ENCODE results near the gene NUDT8. TPM values are rescaled to one million over a fixed set of nuclear protein-coding genes. Genes with fewer than 3 reads are reported as not detected.

NUDT8 gene
- total and polyA plus RNA-seq, 2 of the 8 experiments (the other 6 are each of a cell fraction or from before 2014, with no cell fraction given) = 7.2 to 8.3 TPM

DNA sequence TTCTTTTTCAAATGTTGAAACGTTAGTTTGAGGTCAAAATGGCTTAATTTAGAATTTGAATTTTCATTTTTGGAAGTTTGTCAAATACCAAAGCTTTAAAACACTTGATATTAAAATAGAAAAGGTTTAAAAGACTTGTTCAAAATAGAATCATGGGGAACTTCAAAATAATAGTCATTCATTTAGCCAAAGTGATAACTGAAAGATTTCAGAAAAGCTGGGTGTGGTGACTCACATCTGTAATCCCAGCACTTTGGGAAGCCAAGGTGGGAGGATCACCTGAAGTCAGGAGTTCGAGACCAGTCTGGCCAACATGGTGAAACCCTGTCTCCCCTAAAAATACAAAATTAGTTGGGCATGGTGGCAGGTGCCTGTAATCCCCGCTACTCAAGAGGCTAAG lies 35.3 kb downstream of the NUDT8 start:
- WGBS, 2 experiments (ENCODE audit: extremely low coverage in 1 of 2, insufficient coverage in 1 of 2, insufficient read length in 1 of 2, insufficient replicate concordance in 2 of 2, low coverage in 1 of 2, low lambda C conversion rate in 2 of 2, missing lambda C conversion rate in 1 of 2) = 82% methylated on average over 3 of the region's 3 CpGs; no CpG with 5 or more reads in 1 of the 2 experiments
- no peaks in the 10 kb centered on the region for H4K20me1 ChIP-seq (replicated peaks in 1 of 2; ENCODE audit: control insufficient read depth in 1 of 2, insufficient read depth in 2 of 2, low read length in 2 of 2)
- no peak overlapping the region for H2AFZ ChIP-seq (ENCODE audit: low read length)
- no peak overlapping the region for H3K4me2 ChIP-seq (ENCODE audit: insufficient read depth in 1 of 2, low read depth in 2 of 2, low read length in 2 of 2)
- no peak overlapping the region for H3K18ac ChIP-seq (ENCODE audit: extremely low read depth, low read length)
- ChIA-PET CTCF (ENCODE audit: partially characterized antibody) (interaction anchor here (0.7 to 3.2 kb wide), 4 partner anchors 17 to 246 kb away, joined by 3 to 14 read pairs (median 4); no protein-coding TSS in a partner anchor), POLR2A (ENCODE audit: partially characterized antibody) (interaction anchor here (1.7 to 6.1 kb wide), 2 partner anchors 10 to 34 kb away, joined by 3 to 71 read pairs; partner anchors contain the start of gene GSTP1)
- H3K79me1 ChIP-seq (ENCODE audit: low read depth, low read length) = no peaks in the 10 kb centered on the region
- no peaks in the 10 kb centered on the region; a peak in 1 of 7 replicates for H3K27me3 ChIP-seq (replicated peaks in 1 of 4; ENCODE audit: control insufficient read depth in 3 of 4, extremely low read depth in 1 of 4, insufficient read depth in 3 of 4, low read length in 3 of 4)
- H3K4me1 ChIP-seq (replicated peaks in 1 of 4; ENCODE audit: control insufficient read depth in 3 of 4, insufficient read depth in 4 of 4, low read length in 3 of 4) = peaks cover 0 to 3% (median 1%) of the 10 kb centered on the region in 4 experiments; a peak in 1 of 7 replicates
- no peak for FAIRE-seq
- H3K14ac ChIP-seq (ENCODE audit: insufficient read length) = no peak overlapping the region
- no peak overlapping the region for H2BK12ac ChIP-seq (ENCODE audit: low read depth, low read length)
- H4K5ac ChIP-seq (ENCODE audit: insufficient read length, low read depth, low read length) = no peak overlapping the region
- no peak overlapping the region for H2BK5ac ChIP-seq (ENCODE audit: low read depth, low read length)
- no peak overlapping the region for H2BK120ac ChIP-seq (replicated peaks; ENCODE audit: low read depth, low read length)
- H3K9ac ChIP-seq (replicated peaks in 1 of 4; ENCODE audit: extremely low read depth in 1 of 4, low read depth in 3 of 4, low read length in 3 of 4) = no peak overlapping the region
- no peak overlapping the region for H3K4me3 ChIP-seq (ENCODE audit: extremely low read depth in 1 of 4, insufficient read depth in 2 of 4, low read depth in 3 of 4, low read length in 4 of 4)
- no peak overlapping the region for H3K4ac ChIP-seq (replicated peaks; ENCODE audit: insufficient read length, low read depth, low read length)
- no peak overlapping the region for H2AK5ac ChIP-seq (ENCODE audit: low read depth, low read length)
- H3K9me3 ChIP-seq (ENCODE audit: insufficient read depth in 2 of 2, low read depth in 1 of 2, low read length in 1 of 2) = peaks cover 5 to 10% of the 10 kb centered on the region in 2 experiments; a peak in 3 of 4 replicates
- H3K56ac ChIP-seq (replicated peaks; ENCODE audit: insufficient read length, low read depth, low read length) = no peak overlapping the region
- no peak overlapping the region for H3K27ac ChIP-seq (ENCODE audit: low read depth, low read length)
- H4K8ac ChIP-seq (ENCODE audit: extremely low read depth, insufficient read depth, low read length) = no peak overlapping the region
- H3K79me2 ChIP-seq (ENCODE audit: control insufficient read depth in 1 of 2, insufficient read depth in 2 of 2, low read length in 2 of 2) = no peaks in the 10 kb centered on the region
- no peak overlapping the region for H2BK20ac ChIP-seq (ENCODE audit: low read length)
- H2BK15ac ChIP-seq (ENCODE audit: low read length) = no peak overlapping the region
- H4K91ac ChIP-seq (replicated peaks; ENCODE audit: insufficient read length, low read length) = no peak overlapping the region
- no peaks in the 10 kb centered on the region for H3K36me3 ChIP-seq (ENCODE audit: control insufficient read depth in 2 of 4, insufficient read depth in 4 of 4, low read length in 3 of 4)
- no peak for DNase-seq (ENCODE audit: low read depth in 1 of 2, low spot score in 2 of 2)
- no peaks in the 10 kb centered on the region for H3K23me2 ChIP-seq (ENCODE audit: low read depth, low read length)
- H3K23ac ChIP-seq (ENCODE audit: insufficient read length) = no peak overlapping the region
- TF ChIP-seq BRCA1 (IDR thresholded peaks at IDR 0.05; ENCODE audit: low read depth, low read length) = no peak
- TF ChIP-seq SP4 (IDR thresholded peaks at IDR 0.05; ENCODE audit: low read length) = no peak
- TF ChIP-seq PHF8 (conservative IDR thresholded peaks at IDR 0.05; ENCODE audit: low read depth, low read length) = no peak
- TF ChIP-seq YY1 (IDR thresholded peaks at IDR 0.05; ENCODE audit: low read depth, low read length) = no peak
- TF ChIP-seq, protein P1, sequence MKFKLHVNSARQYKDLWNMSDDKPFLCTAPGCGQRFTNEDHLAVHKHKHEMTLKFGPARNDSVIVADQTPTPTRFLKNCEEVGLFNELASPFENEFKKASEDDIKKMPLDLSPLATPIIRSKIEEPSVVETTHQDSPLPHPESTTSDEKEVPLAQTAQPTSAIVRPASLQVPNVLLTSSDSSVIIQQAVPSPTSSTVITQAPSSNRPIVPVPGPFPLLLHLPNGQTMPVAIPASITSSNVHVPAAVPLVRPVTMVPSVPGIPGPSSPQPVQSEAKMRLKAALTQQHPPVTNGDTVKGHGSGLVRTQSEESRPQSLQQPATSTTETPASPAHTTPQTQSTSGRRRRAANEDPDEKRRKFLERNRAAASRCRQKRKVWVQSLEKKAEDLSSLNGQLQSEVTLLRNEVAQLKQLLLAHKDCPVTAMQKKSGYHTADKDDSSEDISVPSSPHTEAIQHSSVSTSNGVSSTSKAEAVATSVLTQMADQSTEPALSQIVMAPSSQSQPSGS (IDR thresholded peaks at IDR 0.05; ENCODE audit: low read length) = no peak
